Measurements from ENCODE around the gene PIK3R5. TPM values are rescaled to one million over a fixed set of nuclear protein-coding genes. Genes with fewer than 3 reads are reported as not detected.

The PIK3R5 gene
- total and polyA plus RNA-seq, 12 donors = 1.2 to 51.7 (median 17.2) TPM

- no peaks in the 10 kb centered on the region for H3K4me1 ChIP-seq (replicated peaks in 1 of 2)
- no peaks in the 10 kb centered on the region for H3K36me3 ChIP-seq (replicated peaks in 1 of 2)
- H3K27me3 ChIP-seq = no peaks in the 10 kb centered on the region
- H3K4me3 ChIP-seq = no peak overlapping the region
- intact Hi-C loops (cut with DNase I) = loop anchor here in 1 of 2 donors (5.0 kb wide), 1 partner anchor 49 kb away; no protein-coding TSS in a partner anchor
- no peaks in the 10 kb centered on the region for H3K9me3 ChIP-seq (replicated peaks in 1 of 3)
- H3K27ac ChIP-seq = no peak overlapping the region
- TF ChIP-seq CTCF (IDR thresholded peaks at IDR 0.05) = no peak
- TF ChIP-seq POLR2A (IDR thresholded peaks at IDR 0.05) = no peak
- WGBS, 4 donors = 87 to 93% (median 91%) methylated on average over 7 of the region's 7 CpGs
- DNase-seq = no peak
These were observed 83.9 kb downstream of the PIK3R5 start for GRCh38 chr17:8881606-8882005.

- whole genome bisulfite sequencing, 4 donors = 91 to 96% (median 93%) methylated on average over 7 of the region's 7 CpGs; no CpG with 5 or more reads in 1 of the 4 donors
- no peaks in the 10 kb centered on the region for H3K36me3 ChIP-seq (replicated peaks in 1 of 2)
- intact Hi-C loops (cut with DNase I) = loop anchor here in 1 of 2 donors (5.0 kb wide), 1 partner anchor 48 kb away; no protein-coding TSS in a partner anchor
These were observed 85.0 kb downstream of the PIK3R5 start for GRCh38 chr17:8880466-8880865.

GRCh38 chr17:8879410-8879809 lies 86.1 kb downstream of the PIK3R5 start:
- intact Hi-C loops (cut with DNase I) = no loop called here
- 74 to 83% (median 75%) methylated on average over 6 to 7 of the region's 7 CpGs for WGBS, 4 donors

More at GRCh38 chr17:8880466-8880865, 85.0 kb downstream of the PIK3R5 start:
- Histone ChIP-seq H3K9me3 (replicated peaks in 1 of 3) (no peaks in the 10 kb centered on the region), H3K27ac (no peak overlapping the region), H3K4me3 (no peak overlapping the region), H3K4me1 (replicated peaks in 1 of 2) (no peaks in the 10 kb centered on the region), H3K27me3 (no peaks in the 10 kb centered on the region)
- TF ChIP-seq POLR2A (IDR thresholded peaks at IDR 0.05) (no peak), CTCF (IDR thresholded peaks at IDR 0.05) (no peak)
- DNase-seq = no peak

GRCh38 chr17:8877984-8878383 lies 87.5 kb downstream of the PIK3R5 start:
- no peak overlapping the region for H3K4me3 ChIP-seq
- H3K27ac ChIP-seq = no peak overlapping the region
- TF ChIP-seq CTCF (IDR thresholded peaks at IDR 0.05) (no peak), POLR2A (IDR thresholded peaks at IDR 0.05) (no peak)
- WGBS, 4 donors = 78 to 90% (median 86%) methylated on average over 4 of the region's 4 CpGs
- no peaks in the 10 kb centered on the region for H3K27me3 ChIP-seq
- no peak for DNase-seq
- H3K9me3 ChIP-seq (replicated peaks in 1 of 3) = no peaks in the 10 kb centered on the region
- no peaks in the 10 kb centered on the region for H3K36me3 ChIP-seq (replicated peaks in 1 of 2)
- no peaks in the 10 kb centered on the region for H3K4me1 ChIP-seq (replicated peaks in 1 of 2)
- intact Hi-C loops (cut with DNase I) = no loop called here

More at GRCh38 chr17:8879410-8879809, 86.1 kb downstream of the PIK3R5 start:
- H3K4me1 ChIP-seq (replicated peaks in 1 of 2) = no peaks in the 10 kb centered on the region
- no peaks in the 10 kb centered on the region for H3K9me3 ChIP-seq (replicated peaks in 1 of 3)
- no peaks in the 10 kb centered on the region for H3K27me3 ChIP-seq
- H3K4me3 ChIP-seq = no peak overlapping the region
- H3K36me3 ChIP-seq (replicated peaks in 1 of 2) = no peaks in the 10 kb centered on the region
- no peak for DNase-seq
- no peak overlapping the region for H3K27ac ChIP-seq
- no peak for TF ChIP-seq POLR2A (IDR thresholded peaks at IDR 0.05)
- TF ChIP-seq CTCF (IDR thresholded peaks at IDR 0.05) = no peak

Data from adrenal gland (tissue), 12 donors.